IPS DF 6.9 (cell line): ENCODE measurements around the gene NRDC.

Source experiments
- DNase-seq: peaks from one replicate; pipeline ENCODE4 v3.0.0-alpha.2; 2013; ENCODE audit warnings: low read depth, low spot score
- H3K27ac ChIP-seq: one replicate; pipeline ENCODE4 v1.5.1; 2013; ENCODE audit warnings: low read length, control low read depth
- H3K27me3 ChIP-seq: 2 replicates; pipeline ENCODE4 v1.6.1; 2013; ENCODE audit warnings: mild to moderate bottlenecking, low read length; ENCODE audit not compliant: control insufficient read depth, insufficient read depth
- H3K36me3 ChIP-seq: 2 replicates; pipeline ENCODE4 v1.6.1; 2013; ENCODE audit warnings: low read length; ENCODE audit not compliant: control insufficient read depth, insufficient read depth
- H3K4me1 ChIP-seq: 2 replicates; pipeline ENCODE4 v1.6.1; 2013; ENCODE audit warnings: low read length; ENCODE audit not compliant: control insufficient read depth, insufficient read depth
- H3K4me3 ChIP-seq: 2 replicates; pipeline ENCODE4 v1.5.1; 2013; ENCODE audit warnings: mild to moderate bottlenecking, low read length
- H3K9me3 ChIP-seq: 2 replicates; pipeline ENCODE4 v1.6.1; 2013; ENCODE audit warnings: low read length, inconsistent platforms; ENCODE audit not compliant: control insufficient read depth, insufficient read depth
- WGBS: extraction: QIAGEN DNeasy Blood & Tissue Kit; methylation state at CpG from one replicate; pipeline ENCODE4 v1.1.7; 2013; ENCODE audit warnings: mixed read lengths, missing lambda C conversion rate; ENCODE audit not compliant: insufficient read length, insufficient coverage; 5-methylcytosine and 5-hydroxymethylcytosine counted together

NRDC gene

GRCh38 chr1:51814513-51814912 lies 64.0 kb downstream of the NRDC start:
- Histone ChIP-seq H3K4me3 (no peak overlapping the region), H3K27ac (no peak overlapping the region), H3K27me3 (no peaks in the 10 kb centered on the region), H3K36me3 (peaks cover under 1% of the 10 kb centered on the region; the same call in 1 of the 2 replicates), H3K4me1 (no peaks in the 10 kb centered on the region), H3K9me3 (no peaks in the 10 kb centered on the region)
- DNase-seq = no peak
- no CpG with 5 or more reads among the region's 1 CpG for WGBS

GRCh38 chr1:51799372-51799771 lies 79.2 kb downstream of the NRDC start:
- peaks cover 18% of the 10 kb centered on the region for H3K36me3 ChIP-seq
- no peaks in the 10 kb centered on the region; the same call in 1 of the 2 replicates for H3K27me3 ChIP-seq
- H3K4me3 ChIP-seq = no peak overlapping the region
- no peaks in the 10 kb centered on the region; the same call in 1 of the 2 replicates for H3K4me1 ChIP-seq
- DNase-seq = no peak
- H3K27ac ChIP-seq = no peak overlapping the region
- no CpG with 5 or more reads among the region's 2 CpGs for WGBS
- H3K9me3 ChIP-seq = no peaks in the 10 kb centered on the region

- no peak overlapping the region for H3K4me3 ChIP-seq
- H3K9me3 ChIP-seq = no peaks in the 10 kb centered on the region
- H3K4me1 ChIP-seq = no peaks in the 10 kb centered on the region; the same call in 1 of the 2 replicates
- H3K27ac ChIP-seq = no peak overlapping the region
- H3K36me3 ChIP-seq = peaks cover 31% of the 10 kb centered on the region
- no peak for DNase-seq
- no peaks in the 10 kb centered on the region; the same call in 1 of the 2 replicates for H3K27me3 ChIP-seq
These were observed 83.7 kb downstream of the NRDC start for GRCh38 chr1:51794868-51795267.

- Histone ChIP-seq H3K27me3 (no peaks in the 10 kb centered on the region; the same call in 1 of the 2 replicates), H3K9me3 (no peaks in the 10 kb centered on the region), H3K36me3 (peaks cover 37% of the 10 kb centered on the region), H3K27ac (no peak overlapping the region), H3K4me3 (no peak overlapping the region), H3K4me1 (no peaks in the 10 kb centered on the region; the same call in 1 of the 2 replicates)
- no CpG with 5 or more reads among the region's 2 CpGs for WGBS
- DNase-seq = no peak
These were observed 84.3 kb downstream of the NRDC start for GRCh38 chr1:51794260-51794659.

- Histone ChIP-seq H3K27ac (no peak overlapping the region), H3K4me3 (no peak overlapping the region), H3K27me3 (no peaks in the 10 kb centered on the region; the same call in 1 of the 2 replicates), H3K9me3 (no peaks in the 10 kb centered on the region), H3K36me3 (peaks cover 37% of the 10 kb centered on the region), H3K4me1 (no peaks in the 10 kb centered on the region; the same call in 1 of the 2 replicates)
- DNase-seq = no peak
- WGBS = no CpG with 5 or more reads among the region's 1 CpG
These were observed 85.7 kb downstream of the NRDC start for GRCh38 chr1:51792864-51793263.

- Histone ChIP-seq H3K27me3 (no peaks in the 10 kb centered on the region; the same call in 1 of the 2 replicates), H3K9me3 (no peaks in the 10 kb centered on the region), H3K36me3 (peaks cover 44% of the 10 kb centered on the region), H3K4me1 (no peaks in the 10 kb centered on the region; the same call in 1 of the 2 replicates), H3K4me3 (no peak overlapping the region), H3K27ac (no peak overlapping the region)
- no peak for DNase-seq
- no CpG with 5 or more reads among the region's 1 CpG for WGBS
These were observed 86.6 kb downstream of the NRDC start for GRCh38 chr1:51791888-51792287.

- Histone ChIP-seq H3K27me3 (no peaks in the 10 kb centered on the region; the same call in 1 of the 2 replicates), H3K36me3 (peaks cover 47% of the 10 kb centered on the region), H3K4me3 (no peak overlapping the region), H3K9me3 (no peaks in the 10 kb centered on the region), H3K27ac (no peak overlapping the region), H3K4me1 (no peaks in the 10 kb centered on the region; the same call in 1 of the 2 replicates)
- WGBS = no CpG with 5 or more reads among the region's 6 CpGs
- DNase-seq = no peak
These were observed 88.1 kb downstream of the NRDC start for GRCh38 chr1:51790385-51790784.

GRCh38 chr1:51789342-51789741 lies 89.2 kb downstream of the NRDC start:
- Histone ChIP-seq H3K9me3 (no peaks in the 10 kb centered on the region), H3K27me3 (no peaks in the 10 kb centered on the region), H3K36me3 (peaks cover 48% of the 10 kb centered on the region), H3K4me1 (no peaks in the 10 kb centered on the region; the same call in 1 of the 2 replicates), H3K4me3 (no peak overlapping the region), H3K27ac (no peak overlapping the region)
- no peak for DNase-seq
- WGBS = no CpG with 5 or more reads among the region's 1 CpG

GRCh38 chr1:51788938-51789337 lies 89.6 kb downstream of the NRDC start:
- Histone ChIP-seq H3K27me3 (no peaks in the 10 kb centered on the region), H3K4me1 (no peaks in the 10 kb centered on the region), H3K9me3 (no peaks in the 10 kb centered on the region), H3K4me3 (no peak overlapping the region), H3K36me3 (peaks cover 44% of the 10 kb centered on the region), H3K27ac (no peak overlapping the region)
- no CpG with 5 or more reads among the region's 2 CpGs for WGBS
- DNase-seq = no peak

- Histone ChIP-seq H3K4me1 (no peaks in the 10 kb centered on the region), H3K9me3 (no peaks in the 10 kb centered on the region), H3K27ac (no peak overlapping the region), H3K36me3 (peaks cover 27% of the 10 kb centered on the region; the same call in 1 of the 2 replicates), H3K4me3 (no peak overlapping the region), H3K27me3 (no peaks in the 10 kb centered on the region)
- no peak for DNase-seq
- WGBS = no CpG with 5 or more reads among the region's 4 CpGs
These were observed 93.5 kb downstream of the NRDC start for GRCh38 chr1:51784997-51785421.

- Histone ChIP-seq H3K4me1 (no peaks in the 10 kb centered on the region), H3K27me3 (no peaks in the 10 kb centered on the region), H3K36me3 (peaks cover 5% of the 10 kb centered on the region; the same call in 1 of the 2 replicates), H3K9me3 (no peaks in the 10 kb centered on the region), H3K4me3 (no peak overlapping the region), H3K27ac (no peak overlapping the region)
- no peak for DNase-seq
- WGBS = no CpG with 5 or more reads among the region's 3 CpGs
These were observed 97.6 kb downstream of the NRDC start for GRCh38 chr1:51780927-51781326.
